WTC11 (cell line): ENCODE results near the gene TWIST2.

Experiments
- ELF4 ChIP-seq: sonication (generic); formaldehyde crosslinking; IDR thresholded peaks from 2 replicates; pipeline ENCODE4 v1.8.1; 2022; ENCODE audit warnings: low read depth, mild to moderate bottlenecking, moderate library complexity, missing genetic modification reagents
- NR2C2 ChIP-seq: sonication (generic); formaldehyde crosslinking; IDR thresholded peaks from 2 replicates; pipeline ENCODE4 v1.8.0; 2022; ENCODE audit warnings: mild to moderate bottlenecking, missing genetic modification reagents
- NR3C1 ChIP-seq: sonication (generic); formaldehyde crosslinking; conservative IDR thresholded peaks from 2 replicates; pipeline ENCODE4 v1.8.1; 2023; ENCODE audit warnings: low read depth, mild to moderate bottlenecking, missing genetic modification reagents
- SMAD3 ChIP-seq: sonication (generic); formaldehyde crosslinking; IDR thresholded peaks from 2 replicates; pipeline ENCODE4 v1.8.0; 2022; ENCODE audit warnings: missing genetic modification reagents, mild to moderate bottlenecking, borderline replicate concordance
- SOX15 ChIP-seq: fragments of 250-450 bp; sonication (Bioruptor Pico); IDR thresholded peaks from 2 replicates; pipeline ENCODE4 v1.9.0; 2021; ENCODE audit warnings: mild to moderate bottlenecking
- TP53 ChIP-seq: sonication (generic); formaldehyde crosslinking; IDR thresholded peaks from 2 replicates; pipeline ENCODE4 v1.8.1; 2023; ENCODE audit warnings: mild to moderate bottlenecking, missing genetic modification reagents
- TF ChIP-seq, protein P1 (sequence below): fragments of 200-600 bp; IDR thresholded peaks from 2 replicates; pipeline ENCODE4 v1.8.0; 2022; ENCODE audit warnings: antibody characterized with exemption
- TF ChIP-seq, protein P2 (sequence below): sonication (generic); formaldehyde crosslinking; IDR thresholded peaks from 2 replicates; pipeline ENCODE4 v1.8.1; 2022; ENCODE audit warnings: low read depth, missing genetic modification reagents, borderline replicate concordance
- TF ChIP-seq, protein P3 (sequence below): sonication (generic); formaldehyde crosslinking; IDR thresholded peaks from 2 replicates; pipeline ENCODE4 v1.8.0; 2022; ENCODE audit warnings: mild to moderate bottlenecking, missing genetic modification reagents
- TF ChIP-seq, protein P4 (sequence below): sonication (generic); formaldehyde crosslinking; IDR thresholded peaks from 2 replicates; pipeline ENCODE4 v1.8.1; 2023; ENCODE audit warnings: mild to moderate bottlenecking, missing genetic modification reagents, moderate library complexity

DNA sequence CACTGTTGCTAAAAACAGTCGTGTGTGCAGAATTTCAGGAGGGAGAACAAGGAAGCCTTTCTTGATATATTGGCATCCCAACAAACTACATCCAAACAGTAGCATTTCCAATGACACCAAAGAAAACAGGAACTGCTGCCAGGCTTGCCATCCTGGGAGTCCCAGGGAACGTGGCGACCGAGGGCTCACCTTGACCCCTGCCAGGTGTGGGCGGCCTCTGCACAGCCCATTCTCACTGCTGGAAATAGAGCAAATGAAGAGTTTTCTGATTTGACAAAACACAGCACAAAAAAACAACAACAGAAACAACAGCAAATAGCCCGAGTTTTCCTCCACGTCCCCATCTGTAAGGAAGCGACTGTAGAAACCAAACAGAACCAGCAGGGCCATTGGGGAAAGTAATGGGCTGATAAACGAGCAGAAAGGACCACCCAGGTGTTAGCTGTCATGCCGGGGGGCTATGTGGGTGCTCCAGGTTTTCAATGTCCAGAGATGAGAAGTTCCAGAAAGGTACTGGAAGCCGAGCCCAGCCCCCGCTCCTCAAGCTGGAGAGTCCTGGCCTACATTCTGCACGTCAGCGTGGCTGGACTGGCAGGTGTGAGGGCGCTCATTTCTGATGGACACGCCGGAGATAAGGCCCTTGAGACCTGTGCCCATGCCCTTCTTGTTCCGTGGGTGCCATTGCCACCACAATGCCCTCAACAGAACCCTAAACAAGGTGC is 80.8 kb downstream of the TWIST2 start:
- no peak for TF ChIP-seq SOX15
- TF ChIP-seq, protein P1, sequence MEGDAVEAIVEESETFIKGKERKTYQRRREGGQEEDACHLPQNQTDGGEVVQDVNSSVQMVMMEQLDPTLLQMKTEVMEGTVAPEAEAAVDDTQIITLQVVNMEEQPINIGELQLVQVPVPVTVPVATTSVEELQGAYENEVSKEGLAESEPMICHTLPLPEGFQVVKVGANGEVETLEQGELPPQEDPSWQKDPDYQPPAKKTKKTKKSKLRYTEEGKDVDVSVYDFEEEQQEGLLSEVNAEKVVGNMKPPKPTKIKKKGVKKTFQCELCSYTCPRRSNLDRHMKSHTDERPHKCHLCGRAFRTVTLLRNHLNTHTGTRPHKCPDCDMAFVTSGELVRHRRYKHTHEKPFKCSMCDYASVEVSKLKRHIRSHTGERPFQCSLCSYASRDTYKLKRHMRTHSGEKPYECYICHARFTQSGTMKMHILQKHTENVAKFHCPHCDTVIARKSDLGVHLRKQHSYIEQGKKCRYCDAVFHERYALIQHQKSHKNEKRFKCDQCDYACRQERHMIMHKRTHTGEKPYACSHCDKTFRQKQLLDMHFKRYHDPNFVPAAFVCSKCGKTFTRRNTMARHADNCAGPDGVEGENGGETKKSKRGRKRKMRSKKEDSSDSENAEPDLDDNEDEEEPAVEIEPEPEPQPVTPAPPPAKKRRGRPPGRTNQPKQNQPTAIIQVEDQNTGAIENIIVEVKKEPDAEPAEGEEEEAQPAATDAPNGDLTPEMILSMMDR = no peak
- TF ChIP-seq SMAD3 (CRISPR knock-in tag) = no peak
- TF ChIP-seq, protein P2, sequence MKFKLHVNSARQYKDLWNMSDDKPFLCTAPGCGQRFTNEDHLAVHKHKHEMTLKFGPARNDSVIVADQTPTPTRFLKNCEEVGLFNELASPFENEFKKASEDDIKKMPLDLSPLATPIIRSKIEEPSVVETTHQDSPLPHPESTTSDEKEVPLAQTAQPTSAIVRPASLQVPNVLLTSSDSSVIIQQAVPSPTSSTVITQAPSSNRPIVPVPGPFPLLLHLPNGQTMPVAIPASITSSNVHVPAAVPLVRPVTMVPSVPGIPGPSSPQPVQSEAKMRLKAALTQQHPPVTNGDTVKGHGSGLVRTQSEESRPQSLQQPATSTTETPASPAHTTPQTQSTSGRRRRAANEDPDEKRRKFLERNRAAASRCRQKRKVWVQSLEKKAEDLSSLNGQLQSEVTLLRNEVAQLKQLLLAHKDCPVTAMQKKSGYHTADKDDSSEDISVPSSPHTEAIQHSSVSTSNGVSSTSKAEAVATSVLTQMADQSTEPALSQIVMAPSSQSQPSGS (CRISPR knock-in tag) = no peak
- no peak for TF ChIP-seq NR3C1 (CRISPR knock-in tag)
- TF ChIP-seq ELF4 (CRISPR knock-in tag) = no peak
- TF ChIP-seq, protein P3, sequence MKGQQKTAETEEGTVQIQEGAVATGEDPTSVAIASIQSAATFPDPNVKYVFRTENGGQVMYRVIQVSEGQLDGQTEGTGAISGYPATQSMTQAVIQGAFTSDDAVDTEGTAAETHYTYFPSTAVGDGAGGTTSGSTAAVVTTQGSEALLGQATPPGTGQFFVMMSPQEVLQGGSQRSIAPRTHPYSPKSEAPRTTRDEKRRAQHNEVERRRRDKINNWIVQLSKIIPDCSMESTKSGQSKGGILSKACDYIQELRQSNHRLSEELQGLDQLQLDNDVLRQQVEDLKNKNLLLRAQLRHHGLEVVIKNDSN = no peak
- no peak for TF ChIP-seq TP53 (CRISPR knock-in tag)
- TF ChIP-seq, protein P4, sequence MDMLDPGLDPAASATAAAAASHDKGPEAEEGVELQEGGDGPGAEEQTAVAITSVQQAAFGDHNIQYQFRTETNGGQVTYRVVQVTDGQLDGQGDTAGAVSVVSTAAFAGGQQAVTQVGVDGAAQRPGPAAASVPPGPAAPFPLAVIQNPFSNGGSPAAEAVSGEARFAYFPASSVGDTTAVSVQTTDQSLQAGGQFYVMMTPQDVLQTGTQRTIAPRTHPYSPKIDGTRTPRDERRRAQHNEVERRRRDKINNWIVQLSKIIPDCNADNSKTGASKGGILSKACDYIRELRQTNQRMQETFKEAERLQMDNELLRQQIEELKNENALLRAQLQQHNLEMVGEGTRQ (CRISPR knock-in tag) = no peak
- no peak for TF ChIP-seq NR2C2
